GM18907 (cell line): Measurements from ENCODE around the gene GUF1.
A peak's percentile ranks its signal among the peaks of the same experiment; 100 is the strongest.

ENCODE experiments used
- ATAC-seq: cut with Tn5 transposase; IDR thresholded peaks from one replicate; pipeline ENCODE4 v1.9.1; 2021; ENCODE audit warnings: mild to moderate bottlenecking, moderate library complexity; ENCODE audit not compliant: unreplicated experiment

GUF1 gene, protein sequence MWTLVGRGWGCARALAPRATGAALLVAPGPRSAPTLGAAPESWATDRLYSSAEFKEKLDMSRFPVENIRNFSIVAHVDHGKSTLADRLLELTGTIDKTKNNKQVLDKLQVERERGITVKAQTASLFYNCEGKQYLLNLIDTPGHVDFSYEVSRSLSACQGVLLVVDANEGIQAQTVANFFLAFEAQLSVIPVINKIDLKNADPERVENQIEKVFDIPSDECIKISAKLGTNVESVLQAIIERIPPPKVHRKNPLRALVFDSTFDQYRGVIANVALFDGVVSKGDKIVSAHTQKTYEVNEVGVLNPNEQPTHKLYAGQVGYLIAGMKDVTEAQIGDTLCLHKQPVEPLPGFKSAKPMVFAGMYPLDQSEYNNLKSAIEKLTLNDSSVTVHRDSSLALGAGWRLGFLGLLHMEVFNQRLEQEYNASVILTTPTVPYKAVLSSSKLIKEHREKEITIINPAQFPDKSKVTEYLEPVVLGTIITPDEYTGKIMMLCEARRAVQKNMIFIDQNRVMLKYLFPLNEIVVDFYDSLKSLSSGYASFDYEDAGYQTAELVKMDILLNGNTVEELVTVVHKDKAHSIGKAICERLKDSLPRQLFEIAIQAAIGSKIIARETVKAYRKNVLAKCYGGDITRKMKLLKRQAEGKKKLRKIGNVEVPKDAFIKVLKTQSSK

DNA sequence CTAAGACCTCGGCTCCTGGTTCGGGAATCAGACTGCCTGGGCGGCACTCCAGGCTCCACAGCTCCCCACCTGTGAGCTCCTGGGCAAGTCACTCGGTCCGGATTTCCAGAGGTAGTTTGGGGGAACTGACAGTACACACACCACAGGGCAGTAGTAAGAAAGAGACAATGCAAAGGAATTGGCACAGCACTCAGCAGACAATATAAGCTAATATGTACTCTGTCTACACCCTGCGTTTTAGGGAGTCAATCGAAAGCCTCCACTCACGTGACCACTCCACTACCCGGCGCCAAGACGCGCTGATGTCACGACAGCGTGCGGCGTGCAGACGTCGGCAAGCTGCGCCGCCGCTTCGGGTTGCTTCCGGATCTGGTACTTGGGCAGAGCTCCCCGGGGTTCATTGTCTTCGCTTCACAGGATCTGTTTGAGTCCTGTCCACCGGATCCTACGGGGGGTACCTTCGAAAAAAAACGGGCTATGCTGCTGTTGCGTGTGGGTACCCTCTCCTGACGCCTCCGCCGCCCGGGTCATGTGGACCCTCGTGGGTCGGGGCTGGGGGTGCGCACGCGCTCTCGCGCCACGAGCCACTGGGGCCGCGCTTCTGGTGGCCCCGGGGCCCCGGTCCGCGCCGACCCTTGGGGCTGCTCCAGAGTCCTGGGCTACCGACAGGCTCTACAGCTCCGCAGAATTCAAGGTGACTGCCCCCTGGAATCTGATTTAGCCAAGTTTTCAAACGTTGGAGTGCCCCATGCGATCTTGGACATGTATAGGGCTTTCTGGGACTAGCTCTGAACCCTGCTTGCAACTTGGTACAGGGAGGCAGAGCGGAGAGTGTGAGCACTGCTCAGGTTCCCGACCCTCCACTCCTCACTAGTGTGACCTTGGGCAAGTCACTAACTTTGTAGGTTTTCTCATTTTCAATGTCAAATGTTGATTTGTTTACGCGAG, at the start of gene GUF1:
Gene GUF1 (plus strand): TSS at position 327 of the 948 bp plus-strand sequence. CDS start 203 bp downstream, at position 530.
- ATAC-seq, result peak; percentile 98

DNA sequence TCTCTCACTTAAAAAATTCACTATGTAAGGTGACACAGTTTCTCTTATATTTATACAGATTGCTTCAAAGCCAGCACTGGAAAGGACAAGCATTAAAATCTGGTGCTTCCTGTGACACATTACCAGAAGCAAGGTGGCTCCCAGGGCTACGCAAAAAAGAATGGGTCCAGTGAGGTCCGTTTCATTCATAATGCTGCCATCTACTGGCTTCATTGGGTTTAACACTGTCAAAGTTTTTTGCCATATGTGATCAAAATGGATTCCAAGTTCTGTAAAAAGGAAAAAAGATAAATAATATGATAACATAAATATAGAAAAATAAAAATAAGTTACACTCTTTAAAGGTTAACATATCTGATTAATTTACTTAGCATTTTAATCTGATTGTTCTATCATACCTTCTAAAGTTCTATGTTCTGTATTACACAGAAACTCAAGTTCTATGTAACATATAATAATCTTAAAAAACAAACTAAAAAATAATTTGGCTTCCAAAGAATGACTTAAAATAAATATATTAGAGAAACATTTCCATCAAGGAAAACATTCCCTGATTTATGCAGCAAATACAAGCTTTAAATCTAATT, 48.8 kb upstream of the GUF1 start:
- peak; percentile 99 for ATAC-seq

DNA sequence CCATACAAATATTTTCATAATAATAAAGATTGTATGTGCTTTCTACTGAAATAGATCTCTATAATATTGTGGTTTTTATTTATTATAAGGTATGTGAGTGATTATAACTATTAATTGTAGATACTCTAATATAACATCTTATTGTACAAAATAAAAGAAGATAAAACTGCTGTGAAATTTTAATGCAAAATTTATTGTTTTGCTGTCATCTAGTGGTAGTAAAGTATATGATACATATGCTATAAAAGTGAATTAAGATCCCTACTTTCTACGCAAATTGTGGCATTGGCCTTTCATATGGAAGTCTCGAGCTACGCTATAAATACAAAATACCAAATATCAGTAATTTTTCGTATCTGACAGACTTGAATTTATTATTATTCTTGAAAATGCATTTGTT, 46.1 kb upstream of the GUF1 start:
- no peak for ATAC-seq

DNA sequence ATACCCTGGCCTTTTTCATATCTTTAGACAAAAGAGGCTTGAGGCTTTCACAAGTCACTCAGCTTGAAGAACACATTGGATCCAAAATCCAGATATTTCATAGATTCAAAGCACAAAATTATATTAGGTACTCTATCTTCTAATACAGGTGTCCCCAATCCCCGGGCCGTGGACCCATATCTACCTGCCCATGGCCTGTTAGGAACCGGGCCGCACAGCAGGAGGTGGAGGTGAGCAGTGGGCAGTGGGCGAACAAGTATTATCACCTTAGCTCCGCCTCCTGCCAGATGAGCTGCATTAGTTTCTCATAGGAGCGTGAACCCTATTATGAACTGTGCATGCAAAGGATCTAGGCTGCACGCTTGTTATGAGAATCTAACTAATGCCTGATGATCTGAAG, 45.5 kb upstream of the GUF1 start:
- no peak for ATAC-seq

DNA sequence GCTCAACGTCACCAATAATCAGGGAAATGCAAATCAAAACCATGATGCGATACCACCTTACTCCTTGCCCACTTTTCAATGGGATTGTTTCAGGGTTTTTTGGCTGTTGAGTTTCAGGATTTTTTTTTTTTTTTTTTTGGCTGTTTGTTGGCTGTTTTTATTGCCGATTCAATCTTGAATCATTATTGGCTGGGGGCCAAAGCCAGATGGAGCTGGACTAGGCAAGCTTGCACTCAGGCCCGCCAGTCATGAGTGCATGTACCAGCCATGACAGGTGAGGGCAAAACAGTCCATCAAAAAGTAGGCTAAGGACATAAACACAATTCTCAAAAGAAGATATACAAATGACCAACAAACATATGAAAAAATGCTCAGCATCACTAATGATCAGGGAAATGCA, 40.1 kb upstream of the GUF1 start:
- ATAC-seq, result no peak

DNA sequence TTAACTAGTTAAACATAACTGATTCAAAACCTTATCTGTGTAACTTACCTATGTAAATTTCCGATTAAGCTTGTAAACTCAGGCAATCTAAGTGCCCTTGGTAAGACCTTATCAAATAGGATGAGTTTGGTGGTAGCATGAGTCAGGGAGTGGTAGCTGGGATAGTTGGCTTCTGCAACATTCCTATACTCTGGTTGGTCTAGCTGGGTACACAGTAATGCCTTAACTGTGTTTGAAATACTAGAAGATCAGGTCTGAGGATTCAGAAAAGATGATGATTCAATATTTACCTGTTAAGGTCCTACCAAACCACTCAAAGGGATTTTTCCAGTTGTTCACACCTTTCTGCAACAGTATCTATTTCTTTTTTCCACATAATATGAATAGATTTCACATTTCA, 32.1 kb upstream of the GUF1 start:
- no peak for ATAC-seq

DNA sequence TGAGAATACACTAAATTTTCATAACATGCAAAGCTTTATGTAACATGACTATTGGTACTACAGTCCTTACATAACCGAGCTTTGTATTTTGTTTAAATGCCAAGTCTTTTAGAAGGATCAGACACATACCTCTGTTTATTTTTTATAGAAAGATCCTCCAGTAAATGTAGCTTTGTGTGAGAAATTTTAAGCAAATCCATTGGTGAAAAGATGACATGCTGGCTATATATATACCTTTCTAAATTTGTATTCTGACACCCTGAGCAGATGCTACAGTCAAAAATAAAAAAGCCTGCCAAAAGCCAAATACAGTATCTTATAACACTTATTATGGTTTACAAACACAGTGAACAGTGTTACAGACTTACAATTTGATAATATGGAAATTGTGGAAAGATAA, 26.8 kb upstream of the GUF1 start, which contains the start of gene YIPF7:
Gene YIPF7 (minus strand): TSS at position 201 of the 400 bp plus-strand sequence. CDS start 1,525 bp downstream, outside the sequence.
- no peak for ATAC-seq

DNA sequence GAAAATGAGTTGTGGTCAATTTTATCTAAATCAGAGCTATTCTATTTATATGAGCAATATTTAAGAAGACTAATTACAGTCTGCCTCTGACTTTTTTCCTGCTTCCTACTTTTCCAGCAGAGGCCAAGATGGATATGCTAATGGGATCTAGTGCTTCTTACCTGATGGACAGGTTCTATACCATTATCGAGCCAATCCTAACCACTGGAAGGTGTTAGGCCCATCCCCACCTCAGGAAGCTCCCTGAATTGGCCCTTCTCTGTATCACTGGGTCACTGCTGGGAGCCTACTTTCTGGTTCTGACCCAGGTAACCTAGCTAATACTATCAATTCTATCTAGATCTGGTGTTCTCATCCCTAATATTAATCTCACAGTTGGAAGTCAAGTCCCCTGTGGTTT, 26.2 kb upstream of the GUF1 start:
- ATAC-seq, result no peak

DNA sequence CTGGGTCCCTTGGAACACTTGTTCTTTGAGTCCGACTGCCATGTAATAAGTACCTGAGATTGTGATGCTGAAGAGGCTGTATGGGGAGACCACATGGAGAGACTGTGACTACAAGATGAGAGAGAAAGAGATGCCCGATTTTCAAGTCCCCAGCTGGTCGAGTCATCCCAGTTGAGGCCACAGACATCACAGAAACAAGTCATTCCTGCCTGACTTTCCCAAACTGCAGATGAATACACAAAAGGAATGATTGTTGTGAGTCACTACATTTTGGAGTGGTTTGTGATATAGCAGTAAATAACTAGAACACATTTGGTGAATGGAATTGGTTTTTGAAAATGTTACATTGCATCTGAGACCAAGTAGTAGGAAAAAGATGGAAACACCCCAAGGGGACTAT, 17.8 kb upstream of the GUF1 start:
- ATAC-seq, result no peak

DNA sequence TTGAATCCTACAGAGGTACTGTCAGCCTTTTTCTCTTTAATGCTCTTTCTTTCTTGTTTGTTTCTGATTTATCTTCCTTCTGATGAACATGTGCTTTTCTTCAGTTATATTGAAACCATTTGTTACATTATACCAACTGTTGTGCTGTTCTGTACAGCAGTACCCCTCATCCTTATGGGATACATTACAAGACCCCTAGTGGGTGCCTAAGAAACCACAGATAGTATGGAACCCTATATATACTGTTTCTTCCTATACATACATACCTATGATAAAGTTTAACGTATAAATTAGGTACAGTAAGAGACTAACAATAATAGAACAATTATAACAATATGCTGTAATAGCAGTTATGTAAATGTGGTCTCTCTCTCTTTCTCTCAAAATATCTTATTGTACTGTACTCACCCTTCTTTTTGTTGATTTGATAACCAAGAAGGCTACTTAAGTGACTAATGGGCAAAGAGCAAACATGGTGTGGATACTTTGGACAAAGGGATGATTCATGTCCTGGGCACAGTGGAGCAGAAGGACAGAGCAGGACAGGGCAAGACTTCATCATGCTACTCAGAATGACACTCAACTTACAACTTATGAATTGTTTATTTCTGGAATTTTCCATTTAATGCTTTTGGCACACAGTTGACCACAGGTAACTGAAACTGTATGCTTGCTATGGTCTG, 16.1 kb upstream of the GUF1 start:
- peak; percentile 11 for ATAC-seq

DNA sequence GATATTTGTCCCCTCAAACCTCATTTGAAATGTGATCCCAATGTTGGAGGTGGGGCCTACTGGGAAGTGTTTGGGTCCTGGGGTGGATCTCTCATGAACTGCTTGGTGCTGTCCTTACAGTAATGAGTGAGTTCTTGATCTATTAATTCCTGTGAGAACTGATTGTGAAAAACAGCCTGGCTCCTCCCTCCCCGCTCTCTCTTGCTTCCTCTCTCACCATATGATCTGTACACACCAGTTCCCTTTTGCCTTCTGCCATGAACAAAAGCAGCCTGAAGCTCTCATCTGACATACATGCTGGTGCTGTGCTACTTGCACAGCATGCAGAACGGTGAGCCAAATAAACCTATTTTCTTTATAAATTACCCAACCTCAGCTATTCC, 15.6 kb upstream of the GUF1 start:
- peak; percentile 59 for ATAC-seq

DNA sequence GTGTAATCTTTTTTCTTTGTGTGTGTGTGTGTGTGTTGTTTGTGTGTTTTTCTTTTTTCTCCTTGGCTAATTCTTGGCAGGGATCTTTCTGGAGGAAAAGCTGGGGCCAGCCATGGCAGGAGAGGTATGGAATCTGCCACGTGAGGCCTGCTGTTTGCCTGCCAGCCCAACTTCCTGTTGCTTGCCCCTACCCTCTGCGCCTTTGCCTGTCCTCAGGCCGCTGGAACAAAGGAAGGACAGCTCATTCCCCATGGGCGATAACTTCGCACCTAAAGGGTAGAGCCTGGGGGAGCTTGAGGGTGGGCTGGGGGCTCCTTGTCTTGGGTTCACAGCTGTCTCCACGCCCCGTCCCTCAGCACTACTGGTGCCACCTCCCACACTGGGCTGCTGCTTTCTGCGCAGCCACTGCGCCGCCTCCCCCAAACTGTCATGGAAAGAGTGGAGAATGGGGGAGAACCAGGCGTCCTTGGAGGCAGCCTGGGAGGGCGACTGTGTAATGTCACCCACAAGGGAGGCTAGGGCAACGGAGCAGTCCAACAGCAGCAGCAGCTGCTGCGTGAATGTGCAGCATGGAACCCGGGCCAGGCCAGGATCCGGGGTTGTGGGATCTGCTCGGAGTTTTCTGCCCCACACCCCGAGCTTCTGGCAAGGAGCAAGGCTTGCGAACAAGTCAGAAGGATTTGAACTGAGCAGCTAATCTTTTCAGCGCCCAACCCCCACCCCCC, 14.5 kb upstream of the GUF1 start:
- no peak for ATAC-seq

DNA sequence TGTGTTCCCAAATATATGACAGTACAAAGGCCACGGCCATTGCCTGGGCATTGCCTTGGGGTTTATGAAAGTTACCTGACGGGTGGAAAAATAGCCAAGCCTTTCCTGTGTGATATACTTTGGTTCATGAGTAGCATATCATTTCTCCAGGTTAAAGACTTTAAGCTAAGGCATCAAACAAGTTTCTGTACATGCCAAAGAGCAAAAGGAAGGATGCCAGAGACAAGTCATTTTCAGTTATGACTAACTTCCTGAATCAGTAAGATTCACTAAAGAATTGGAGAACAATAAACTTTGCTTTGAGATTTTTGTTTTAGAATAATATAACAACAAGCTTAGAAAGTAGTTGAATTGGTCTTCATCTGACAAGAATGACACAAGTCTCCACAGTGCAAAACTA, 9.7 kb upstream of the GUF1 start:
- no peak for ATAC-seq

DNA sequence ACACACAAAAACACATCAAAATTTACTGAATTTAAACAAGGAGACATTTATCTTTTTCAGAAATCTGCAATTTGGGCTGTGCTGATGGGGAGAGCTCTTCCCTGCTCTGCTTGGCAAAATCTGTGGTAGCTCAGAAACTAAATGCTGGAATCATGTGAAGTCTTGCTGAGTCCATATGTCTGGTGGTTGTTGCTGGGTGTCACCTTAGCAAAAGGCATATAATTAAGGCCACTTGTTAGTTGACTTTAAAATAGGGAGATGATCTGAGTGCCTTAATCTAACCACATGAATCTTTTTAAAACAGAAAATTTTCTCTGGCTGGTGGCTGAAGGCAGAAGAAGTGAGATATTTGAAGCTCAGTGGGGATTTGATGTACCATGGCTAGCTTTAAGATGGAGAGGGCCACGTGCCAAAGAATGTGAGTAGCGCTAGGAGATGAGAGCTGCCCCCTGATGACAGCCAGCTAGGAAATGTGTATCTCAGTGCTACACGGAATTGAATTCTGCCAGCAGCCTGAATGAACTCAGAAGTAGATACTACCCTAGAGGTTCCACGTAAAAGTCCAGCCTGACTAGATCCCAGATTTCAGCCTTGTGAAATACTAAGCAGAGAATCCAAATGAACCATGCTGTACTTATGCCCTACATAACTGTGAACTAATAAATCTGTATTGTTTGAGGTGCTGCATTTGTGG, 7.6 kb upstream of the GUF1 start:
- ATAC-seq, result no peak

DNA sequence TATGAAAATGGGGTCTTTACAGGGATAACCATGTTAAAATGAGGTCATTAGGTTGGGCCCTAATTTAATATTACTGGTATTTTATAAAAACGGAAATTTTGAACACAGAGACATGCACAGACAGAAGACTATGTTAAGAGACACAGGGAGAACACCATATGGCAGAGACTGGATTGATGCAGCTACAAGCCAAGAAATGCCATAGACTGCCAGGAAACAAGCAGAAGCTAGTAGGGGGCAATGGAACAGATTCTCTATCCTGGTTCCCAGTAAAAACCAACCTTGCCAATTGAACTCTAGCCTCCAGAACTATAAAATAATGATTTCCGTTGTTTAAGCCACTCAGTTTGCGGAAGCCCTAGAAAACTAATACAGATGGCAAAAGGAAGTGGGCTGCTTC, 6.6 kb upstream of the GUF1 start:
- ATAC-seq, result no peak

DNA sequence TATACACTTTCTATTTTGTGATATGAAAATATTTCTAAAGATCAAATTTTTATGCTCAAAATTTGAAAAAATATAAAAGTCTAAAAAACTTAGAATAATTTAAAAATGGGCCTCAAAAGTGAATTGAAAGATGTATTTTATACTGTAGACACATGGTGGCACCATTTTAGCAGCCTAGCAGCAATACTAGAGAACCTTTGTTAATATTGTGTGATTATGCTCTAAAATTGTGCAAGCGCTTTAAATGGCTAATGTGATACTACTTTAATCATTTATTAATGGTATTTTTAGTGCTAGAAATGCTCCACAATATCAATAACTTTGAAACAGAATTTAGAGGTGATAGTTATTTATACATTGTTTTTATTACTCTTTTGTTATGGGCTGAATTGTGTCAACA, 3.7 kb upstream of the GUF1 start:
- ATAC-seq, result no peak

DNA sequence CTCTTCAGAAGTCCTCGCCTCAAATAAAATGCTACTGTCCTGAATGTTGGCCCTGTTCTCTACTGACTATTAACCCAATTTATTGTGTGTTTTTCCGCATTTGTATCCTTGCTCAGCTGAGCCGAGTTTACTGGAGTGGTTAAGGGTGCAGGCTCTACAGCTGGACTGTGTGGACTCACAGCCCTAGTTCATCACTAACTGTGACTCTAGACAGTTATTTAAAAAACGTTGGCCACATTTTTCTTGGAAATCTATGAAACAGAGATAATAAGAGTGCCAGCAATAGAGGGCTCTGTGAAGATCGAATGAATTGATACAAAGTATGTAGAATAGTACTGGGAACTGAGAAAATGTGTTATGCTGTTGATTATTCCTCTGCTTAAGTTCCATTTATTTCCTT, 2.9 kb upstream of the GUF1 start:
- ATAC-seq, result no peak

DNA sequence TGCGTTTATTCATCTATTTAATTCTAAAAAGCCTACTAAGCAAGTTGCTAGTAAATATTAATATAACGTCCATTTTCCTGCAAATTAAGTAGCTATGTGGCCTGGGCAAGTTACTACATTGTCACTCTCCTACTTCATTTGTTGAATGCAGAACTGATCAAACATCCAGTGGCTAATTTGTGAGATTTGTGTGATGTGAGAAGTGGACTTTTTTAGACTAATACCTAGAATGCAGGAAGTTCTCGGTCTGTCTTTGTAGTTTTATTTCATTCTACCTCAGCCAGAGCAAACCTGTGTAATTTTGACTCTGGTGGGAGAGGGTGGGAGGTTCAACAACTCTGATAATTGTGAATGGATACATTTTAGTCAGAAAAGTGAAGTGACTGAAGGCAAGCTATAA, 840 bp downstream of the GUF1 start:
- peak; percentile 4 for ATAC-seq

DNA sequence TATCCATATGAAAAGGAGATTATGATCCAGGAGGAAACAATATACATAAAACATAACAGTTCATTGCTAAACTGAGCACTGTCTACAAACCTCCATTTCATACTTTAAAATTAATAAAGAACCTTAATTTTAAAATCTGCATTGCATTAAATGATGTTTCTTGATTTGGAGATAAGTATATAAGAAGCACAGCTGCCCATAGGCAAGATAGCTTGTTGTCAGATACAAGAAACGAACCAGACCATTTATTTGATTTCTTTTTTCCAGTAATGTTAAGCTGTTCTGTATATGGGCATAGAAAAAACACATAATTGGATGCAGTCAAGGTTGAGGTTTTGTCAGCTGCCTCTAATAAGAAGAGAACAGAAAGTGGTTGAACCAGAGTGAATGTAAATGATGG, 6.4 kb downstream of the GUF1 start:
- ATAC-seq, result no peak
